IMR-90 (cell line): ENCODE data around the gene C1QL4. TPM values are rescaled to one million over a fixed set of nuclear protein-coding genes. Genes with fewer than 3 reads are reported as not detected.

Experiments used
- ATAC-seq: fragments of 200-7000 bp; cut with Tn5 transposase; 2 replicates; pipeline ENCODE4 v1.9.1; 2020; ENCODE audit warnings: low read depth, mild to moderate bottlenecking, moderate library complexity
- BruUV-seq: library from RNA; stranded (reverse); fragments of 400-500 nt; replicated peaks from 2 replicates; lab custom pipeline; 2021; lab: Mats Ljungman, UMichigan
- CTCF ChIA-PET: fragments of 300-600 bp; formaldehyde crosslinking; extraction: SDS; loops from one replicate; lab custom pipeline; 2021; ENCODE audit warnings: antibody characterized with exemption; lab: Yijun Ruan, JAX
- POLR2A ChIA-PET: fragments of 300-600 bp; sonication (Branson Sonifier 250); formaldehyde crosslinking; loops from one replicate; lab custom pipeline; 2022; ENCODE audit warnings: antibody characterized with exemption; ENCODE audit not compliant: unreplicated experiment; lab: Charles Lee
- DNase-seq: peaks from one replicate; pipeline ENCODE4 v3.0.0; 2013
- H2AFZ ChIP-seq: replicated peaks from 2 replicates; pipeline ENCODE3; 2013; ENCODE audit warnings: low read length, mild to moderate bottlenecking; ENCODE audit not compliant: poor library complexity
- H2AK5ac ChIP-seq: 2 replicates; pipeline ENCODE4 v1.6.1; 2013; ENCODE audit warnings: low read depth, low read length, inconsistent platforms
- H2AK9ac ChIP-seq: replicated peaks from 2 replicates; pipeline ENCODE3; 2013; ENCODE audit warnings: mild to moderate bottlenecking, low read depth, low read length, moderate library complexity; ENCODE audit not compliant: poor library complexity
- H2BK120ac ChIP-seq: 2 replicates; pipeline ENCODE4 v1.6.1; 2013; ENCODE audit warnings: low read depth, low read length, inconsistent platforms
- H2BK15ac ChIP-seq: 3 replicates; pipeline ENCODE4 v1.6.1; 2013; ENCODE audit warnings: low read depth, low read length, inconsistent platforms
- H2BK20ac ChIP-seq: 2 replicates; pipeline ENCODE4 v1.6.1; 2013; ENCODE audit warnings: low read depth, mild to moderate bottlenecking, inconsistent platforms, low read length, moderate library complexity
- H2BK5ac ChIP-seq: 2 replicates; pipeline ENCODE4 v1.6.1; 2013; ENCODE audit warnings: mild to moderate bottlenecking, low read depth, low read length, inconsistent platforms; ENCODE audit not compliant: poor library complexity, severe bottlenecking
- H3K14ac ChIP-seq: replicated peaks from 2 replicates; pipeline ENCODE4 v1.6.1; 2013; ENCODE audit warnings: low read depth, low read length, inconsistent platforms
- H3K18ac ChIP-seq: 2 replicates; pipeline ENCODE4 v1.6.1; 2013; ENCODE audit warnings: low read depth, low read length, control low read depth
- H3K23ac ChIP-seq: 2 replicates; pipeline ENCODE4 v1.6.1; 2013; ENCODE audit warnings: low read depth, low read length, inconsistent platforms
- H3K27ac ChIP-seq: 2 replicates; pipeline ENCODE4 v1.5.1; 2013; ENCODE audit warnings: mild to moderate bottlenecking, control low read depth, low read length; ENCODE audit not compliant: insufficient read depth
- H3K27me3 ChIP-seq: 2 replicates; pipeline ENCODE4 v1.6.1; 2013; ENCODE audit warnings: low read length; ENCODE audit not compliant: control insufficient read depth, insufficient read depth
- H3K36me3 ChIP-seq: 2 replicates; pipeline ENCODE4 v1.6.1; 2013; ENCODE audit warnings: low read length, mixed read lengths; ENCODE audit not compliant: control insufficient read depth, insufficient read depth
- H3K4ac ChIP-seq: 2 replicates; pipeline ENCODE4 v1.6.1; 2013; ENCODE audit warnings: low read depth, low read length, inconsistent platforms
- H3K4me1 ChIP-seq: 2 replicates; pipeline ENCODE4 v1.6.1; 2013; ENCODE audit warnings: low read length, mixed read lengths; ENCODE audit not compliant: control insufficient read depth, insufficient read depth
- H3K4me2 ChIP-seq: 2 replicates; pipeline ENCODE4 v1.6.1; 2013; ENCODE audit warnings: low read depth, mild to moderate bottlenecking, control low read depth, low read length, moderate library complexity
- H3K4me3 ChIP-seq: 2 replicates; pipeline ENCODE4 v1.5.1; 2013; ENCODE audit warnings: low read depth, mild to moderate bottlenecking, control low read depth, low read length, moderate library complexity; ENCODE audit not compliant: insufficient read depth
- H3K56ac ChIP-seq: 2 replicates; pipeline ENCODE4 v1.6.1; 2013; ENCODE audit warnings: low read length, inconsistent platforms; ENCODE audit not compliant: insufficient read depth; ENCODE audit errors: extremely low read depth
- H3K79me1 ChIP-seq, 2 experiments: 2 replicates each; pipeline ENCODE4 v1.6.1; 2013; ENCODE audit warnings: low read length in 2 of 2, inconsistent platforms in 1 of 2, low read depth in 1 of 2
- H3K9ac ChIP-seq: 2 replicates; pipeline ENCODE4 v1.6.1; 2013; ENCODE audit warnings: low read depth, low read length, control low read depth
- H3K9me1 ChIP-seq: 2 replicates; pipeline ENCODE4 v1.6.1; 2013; ENCODE audit warnings: low read length, inconsistent platforms; ENCODE audit not compliant: insufficient read depth
- H3K9me3 ChIP-seq: 2 replicates; pipeline ENCODE4 v1.6.1; 2013; ENCODE audit warnings: low read length; ENCODE audit not compliant: control insufficient read depth, insufficient read depth
- H4K20me1 ChIP-seq: 2 replicates; pipeline ENCODE4 v1.6.1; 2013; ENCODE audit warnings: low read length, inconsistent platforms; ENCODE audit not compliant: insufficient read depth
- H4K5ac ChIP-seq: 2 replicates; pipeline ENCODE4 v1.6.1; 2013; ENCODE audit warnings: mild to moderate bottlenecking, low read depth, low read length, control low read depth
- H4K8ac ChIP-seq, 2 experiments: 2 replicates each; pipeline ENCODE4 v1.6.1; 2013; ENCODE audit warnings: low read depth in 2 of 2, low read length in 2 of 2, control low read depth in 1 of 2, inconsistent platforms in 1 of 2
- H4K91ac ChIP-seq: 2 replicates; pipeline ENCODE4 v1.6.1; 2013; ENCODE audit warnings: low read depth, low read length, inconsistent platforms; ENCODE audit not compliant: insufficient read depth
- CEBPB ChIP-seq: IDR thresholded peaks from 2 replicates; pipeline ENCODE4 v1.6.1; 2012; ENCODE audit warnings: low read depth, low read length, improper control_type of control experiment
- FOS ChIP-seq: fragments of 150-350 bp; IDR thresholded peaks from 2 replicates; pipeline ENCODE4 v1.6.1; 2016; ENCODE audit warnings: low read depth, low read length
- MAZ ChIP-seq: IDR thresholded peaks from 2 replicates; pipeline ENCODE4 v1.6.1; 2012; ENCODE audit warnings: low read depth, mild to moderate bottlenecking, low read length, improper control_type of control experiment, moderate library complexity, borderline replicate concordance
- POLR2A ChIP-seq: IDR thresholded peaks from 2 replicates; pipeline ENCODE4 v1.6.1; 2012; ENCODE audit warnings: mild to moderate bottlenecking, low read depth, low read length
- RAD21 ChIP-seq: IDR thresholded peaks from 2 replicates; pipeline ENCODE4 v1.6.1; 2012; ENCODE audit warnings: low read length, improper control_type of control experiment
- WGBS, 2 experiments: methylation state at CpG; one replicate each; pipeline versions ENCODE4 v1.1.5 to v1.1.7; 2013; ENCODE audit warnings: missing lambda C conversion rate in 2 of 2; ENCODE audit not compliant: insufficient read length in 1 of 2; ENCODE audit errors: extremely low coverage in 2 of 2; 5-methylcytosine and 5-hydroxymethylcytosine counted together
- dilution Hi-C: fragments of 300-500 bp; cut with HindIII; formaldehyde crosslinking; loops from one replicate; pipeline ENCODE4 v1.14.3; 2018; ENCODE audit warnings: low sequenced_read_pairs; ENCODE audit not compliant: unreplicated experiment
- in situ Hi-C: fragments of 300-500 bp; cut with MboI; formaldehyde crosslinking; loops from 3 replicates; pipeline ENCODE4 v1.14.3; 2019; ENCODE audit warnings: low sequenced_read_pairs, inconsistent platforms, mixed read lengths
- intact Hi-C: fragments of 100-400 bp; cut with micrococcal nuclease; formaldehyde crosslinking; loops from 2 replicates; pipeline ENCODE4 v1.10.0; 2022
- polyA plus RNA-seq, 3 experiments: library from polyadenylated mRNA; depleted of rRNA; stranded (reverse); fragments of >200 nt; gene quantifications; 2 replicates each; pipeline ENCODE4 v1.2.3, GENCODE V29; 2012; ENCODE audit warnings: low replicate concordance in 1 of 3
- total RNA-seq: library from RNA; depleted of rRNA; stranded (reverse); fragments of >200 nt; gene quantifications from 2 replicates; pipeline ENCODE4 v1.2.3, GENCODE V29; 2012

C1QL4 gene
- total and polyA plus RNA-seq, 2 of the 4 experiments (the other 2 are of a cell fraction): 0.18 to 0.46 TPM

DNA sequence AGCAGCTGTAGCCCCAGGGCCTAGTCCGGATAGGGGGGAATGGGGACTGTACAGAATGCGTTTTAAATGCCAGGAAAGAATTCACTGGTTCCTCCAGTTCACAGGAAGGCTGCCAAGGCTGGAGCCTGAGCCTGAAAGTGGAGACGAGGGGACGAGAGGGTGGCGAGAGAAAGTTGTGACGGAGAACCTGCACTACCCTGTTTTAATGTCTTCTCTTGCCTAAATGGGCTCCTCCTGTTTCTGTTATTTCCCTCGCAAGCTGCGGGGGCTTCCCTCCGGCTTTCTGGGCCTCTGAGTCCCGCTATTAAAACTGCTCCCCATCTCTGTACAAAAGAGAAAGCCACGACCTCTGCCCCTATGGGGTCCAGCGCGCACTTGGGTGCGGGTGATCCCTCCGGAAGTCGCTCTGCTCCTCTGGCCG is 4.5 kb downstream of the C1QL4 start:
- POLR2A ChIA-PET: interaction anchor here (1.0 kb wide), 1 partner anchor 10 kb away, joined by 4 read pairs; the partner anchor contains the start of gene TROAP
- Histone ChIP-seq H2BK5ac (no peak overlapping the region), H3K4me2 (no peak overlapping the region)

More for the DNA sequence above, 4.5 kb downstream of the C1QL4 start:
- Histone ChIP-seq H3K23ac (no peak overlapping the region), H3K36me3 (peaks cover 6% of the 10 kb centered on the region), H2AK9ac (no peak overlapping the region), H3K27me3 (peaks cover 30% of the 10 kb centered on the region), H2BK15ac (no peak overlapping the region), H2BK20ac (no peak overlapping the region), H3K4me3 (no peak overlapping the region), H3K56ac (no peak overlapping the region), H3K9me1 (no peaks in the 10 kb centered on the region), H3K9me3 (no peaks in the 10 kb centered on the region), H4K91ac (no peak overlapping the region), H2AFZ (no peak overlapping the region), H3K14ac (no peak overlapping the region), H2AK5ac (no peak overlapping the region), H2BK120ac (no peak overlapping the region), H3K27ac (no peak overlapping the region), H3K4ac (no peak overlapping the region), H3K4me1 (no peaks in the 10 kb centered on the region), H4K20me1 (no peaks in the 10 kb centered on the region), H3K18ac (no peak overlapping the region), H3K79me1 (no peaks in the 10 kb centered on the region; a peak in 1 of 4 replicates), H4K5ac (no peak overlapping the region), H4K8ac (no peak overlapping the region), H3K9ac (no peak overlapping the region)
- DNase-seq (no peak), ATAC-seq (no peak)
- WGBS, 2 experiments: 60% methylated on average over 4 of the region's 17 CpGs; no CpG with 5 or more reads in 1 of the 2 experiments
- in situ Hi-C loops (no loop called here), intact Hi-C loops (no loop called here), dilution Hi-C loops (no loop called here)
- CTCF ChIA-PET: interaction anchor here (1.2 to 3.6 kb wide), 8 partner anchors 10 to 248 kb away, joined by 3 to 25 read pairs (median 10); partner anchors contain the start of genes DNAJC22 and TROAP
- BruUV-seq: no TSS peak
- no peak for TF ChIP-seq POLR2A
- no peak for TF ChIP-seq RAD21
- TF ChIP-seq MAZ: no peak
- no peak for TF ChIP-seq CEBPB
- no peak for TF ChIP-seq FOS
